Right lobe of liver (tissue), 6 donors: ENCODE results near the gene C2CD4D. TPM values are rescaled to one million over a fixed set of nuclear protein-coding genes. Genes with fewer than 3 reads are reported as not detected.

ENCODE experiments used
- ATAC-seq, 4 donors: fragments of 200-7000 bp; cut with Tn5 transposase; one replicate each; pipeline ENCODE4 v1.9.1; 2020; ENCODE audit warnings: mild to moderate bottlenecking in 4 of 4, moderate library complexity in 4 of 4
- DNase-seq, 3 donors: peaks; one replicate each; pipeline ENCODE4 v3.0.0-alpha.2; 2020
- H3K27ac ChIP-seq, 3 donors: fragments of 200-600 bp; one replicate each; pipeline ENCODE4 v1.8.0; 2022
- H3K27me3 ChIP-seq, 2 donors: fragments of 200-600 bp; one replicate each; pipeline ENCODE4 v1.8.0; 2022
- H3K36me3 ChIP-seq, 4 donors: fragments of 200-600 bp; sonication (generic) in 1 of 4; one replicate each; pipeline versions ENCODE4 v1.5.1 to v1.8.0; 2017 to 2022; ENCODE audit warnings: control low read depth in 1 of 4
- H3K4me1 ChIP-seq, 4 donors: fragments of 200-600 bp; sonication (generic) in 1 of 4; one replicate each; pipeline versions ENCODE4 v1.5.1 to v1.8.0; 2017 to 2022; ENCODE audit warnings: control low read depth in 1 of 4
- H3K4me3 ChIP-seq, 3 donors: fragments of 200-600 bp; one replicate each; pipeline ENCODE4 v1.8.0; 2022
- H3K9me3 ChIP-seq, 4 donors: fragments of 200-600 bp; sonication (generic) in 1 of 4; one replicate each; pipeline versions ENCODE4 v1.5.1 to v1.8.0; 2017 to 2022; ENCODE audit warnings: control low read depth in 1 of 4
- CTCF ChIP-seq, 4 donors: fragments of 200-600 bp in 3 of 4; fragments of 450-650 bp in 1 of 4; IDR thresholded peaks; one replicate each; pipeline versions ENCODE4 v1.5.1 to v1.8.0; 2016 to 2022; ENCODE audit warnings: antibody characterized with exemption in 4 of 4, mild to moderate bottlenecking in 2 of 4
- POLR2A ChIP-seq: fragments of 450-650 bp; IDR thresholded peaks from one replicate; pipeline ENCODE4 v1.6.1; 2017; ENCODE audit warnings: antibody characterized with exemption, mild to moderate bottlenecking
- WGBS: methylation state at CpG from one replicate; pipeline ENCODE4 v1.1.6; 2018; ENCODE audit warnings: low coverage, low lambda C conversion rate; ENCODE audit not compliant: insufficient coverage; ENCODE audit errors: missing lambda C conversion rate; 5-methylcytosine and 5-hydroxymethylcytosine counted together
- intact Hi-C, 2 donors: fragments of 100-400 bp; cut with DNase I; formaldehyde crosslinking; loops; one replicate each; pipeline versions ENCODE4 v1.11.2 to v1.14.1; 2022
- total RNA-seq, 6 experiments: library from RNA; depleted of rRNA in 2 of 6; stranded (reverse); fragments of >200 nt in 2 of 6; fragmentation: NEBNext Ultra II Directional in 3 of 6; extraction: Animal tissue kit (Norgen Biotek cat#: 25700) in 3 of 6; gene quantifications; one replicate each; pipeline versions ENCODE4 v1.1.0 to v1.2.4, GENCODE V29; 2016 to 2023
- donor health status: DM: no; HTN: yes; CAD: no.
- donor health status: DM: no; HTN: no; CAD: no.
- donor health status: DM: no; HTN: no; CAD: no.
- donor health status: DM: no; HTN: yes; CAD: no.
- donor health status: DM: no; HTN: yes; CAD: no.

Gene C2CD4D
- total RNA-seq, 6 experiments from 2014 or later: not detected

GRCh38 chr1:151801846-151802245 lies 37.8 kb downstream of the C2CD4D start:
- Histone ChIP-seq H3K36me3 (peaks cover 0 to under 1% (median 0%) of the 10 kb centered on the region in 4 donors), H3K4me1 (no peaks in the 10 kb centered on the region), H3K27me3 (no peaks in the 10 kb centered on the region), H3K4me3 (no peak overlapping the region), H3K9me3 (no peaks in the 10 kb centered on the region), H3K27ac (no peak overlapping the region)
- WGBS: 89% methylated on average over 3 of the region's 7 CpGs
- intact Hi-C loops: no loop called here
- ATAC-seq: no peak
- TF ChIP-seq POLR2A (no peak), CTCF (IDR thresholded peaks at IDR 0.05) (no peak)
- no peak for DNase-seq

GRCh38 chr1:151801310-151801820 lies 38.3 kb downstream of the C2CD4D start:
- Histone ChIP-seq H3K4me1 (no peaks in the 10 kb centered on the region), H3K36me3 (no peaks in the 10 kb centered on the region), H3K4me3 (no peak overlapping the region), H3K9me3 (no peaks in the 10 kb centered on the region), H3K27me3 (no peaks in the 10 kb centered on the region), H3K27ac (no peak overlapping the region)
- intact Hi-C loops: no loop called here
- ATAC-seq (no peak), DNase-seq (no peak)
- TF ChIP-seq CTCF (IDR thresholded peaks at IDR 0.05) (no peak), POLR2A (no peak)
- WGBS: no CpG with 5 or more reads among the region's 12 CpGs

- no peak for TF ChIP-seq CTCF (IDR thresholded peaks at IDR 0.05)
- no peak for DNase-seq
- Histone ChIP-seq H3K36me3 (no peaks in the 10 kb centered on the region), H3K4me3 (no peak overlapping the region), H3K27me3 (no peaks in the 10 kb centered on the region), H3K9me3 (no peaks in the 10 kb centered on the region), H3K4me1 (no peaks in the 10 kb centered on the region), H3K27ac (no peak overlapping the region)
- intact Hi-C loops: no loop called here
- whole genome bisulfite sequencing: 59% methylated on average over 7 of the region's 8 CpGs
- ATAC-seq: no peak
Measured at GRCh38 chr1:151800830-151801229, 38.8 kb downstream of the C2CD4D start.

- no peak overlapping the region for H3K4me3 ChIP-seq
- no peaks in the 10 kb centered on the region for H3K9me3 ChIP-seq
- TF ChIP-seq POLR2A: no peak
- no peak for TF ChIP-seq CTCF (IDR thresholded peaks at IDR 0.05)
- WGBS: 52% methylated on average over 9 of the region's 9 CpGs
- no peaks in the 10 kb centered on the region for H3K4me1 ChIP-seq
- H3K36me3 ChIP-seq: no peaks in the 10 kb centered on the region
- no peak overlapping the region for H3K27ac ChIP-seq
- ATAC-seq (no peak), DNase-seq (no peak)
- no peaks in the 10 kb centered on the region for H3K27me3 ChIP-seq
- intact Hi-C loops: no loop called here
Measured at GRCh38 chr1:151799179-151800022, 40.2 kb downstream of the C2CD4D start.
